NOMO-1 treated with dmso at 0.1 percent for 144 hours (cell line): ENCODE data around the gene SALL1.

Experiments
- DNase-seq: peaks from one replicate; lab custom pipeline; 2025; ENCODE audit not compliant: unreplicated experiment; lab: John Stamatoyannopoulos, UW

Gene SALL1

DNA sequence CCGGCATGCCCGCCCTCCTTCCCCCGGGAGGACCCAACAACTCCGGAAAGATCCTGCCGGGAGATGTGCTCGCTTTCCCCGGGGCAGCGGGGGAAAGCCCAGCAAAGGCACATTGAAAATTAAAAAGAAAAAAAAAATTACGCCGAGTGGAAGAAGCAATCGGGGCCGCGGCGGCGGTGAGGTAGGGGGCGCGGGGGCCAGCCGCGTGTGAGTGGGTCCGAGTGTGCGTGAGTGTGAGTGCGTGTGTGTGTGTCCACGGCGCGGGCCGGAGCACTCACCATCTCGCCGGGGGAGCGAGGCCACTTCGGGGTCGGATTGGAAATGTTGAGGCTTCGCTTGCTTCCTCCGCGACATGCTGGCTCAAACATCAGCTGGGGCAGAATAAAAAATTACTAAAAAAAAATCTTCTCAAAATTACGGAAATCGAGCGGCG lies at the start of gene SALL1:
Gene SALL1 (minus strand): TSS at position 383 of the 433 bp plus-strand sequence. CDS start 29 bp downstream, at position 354.
- no peak for DNase-seq

DNA sequence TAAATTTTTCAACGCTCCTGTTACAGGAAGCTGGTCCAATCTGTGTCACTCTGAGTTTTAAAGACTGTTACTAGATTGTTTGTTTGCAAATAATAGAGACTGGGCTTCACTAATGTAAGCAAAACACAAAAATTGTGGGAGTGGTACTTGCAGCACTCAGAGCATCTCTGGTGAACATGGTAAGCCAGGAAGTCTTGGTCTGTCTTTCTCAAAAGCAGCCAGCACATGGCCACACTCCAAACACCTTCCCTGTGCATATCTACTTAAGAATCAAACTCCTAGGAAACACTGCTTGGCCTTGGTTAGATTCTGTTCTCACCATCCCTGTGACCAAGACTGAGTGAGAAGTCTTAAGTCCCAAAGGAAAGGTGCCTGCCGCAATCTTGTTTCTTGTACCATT lies 49.7 kb upstream of the SALL1 start:
- DNase-seq, result no peak

DNA sequence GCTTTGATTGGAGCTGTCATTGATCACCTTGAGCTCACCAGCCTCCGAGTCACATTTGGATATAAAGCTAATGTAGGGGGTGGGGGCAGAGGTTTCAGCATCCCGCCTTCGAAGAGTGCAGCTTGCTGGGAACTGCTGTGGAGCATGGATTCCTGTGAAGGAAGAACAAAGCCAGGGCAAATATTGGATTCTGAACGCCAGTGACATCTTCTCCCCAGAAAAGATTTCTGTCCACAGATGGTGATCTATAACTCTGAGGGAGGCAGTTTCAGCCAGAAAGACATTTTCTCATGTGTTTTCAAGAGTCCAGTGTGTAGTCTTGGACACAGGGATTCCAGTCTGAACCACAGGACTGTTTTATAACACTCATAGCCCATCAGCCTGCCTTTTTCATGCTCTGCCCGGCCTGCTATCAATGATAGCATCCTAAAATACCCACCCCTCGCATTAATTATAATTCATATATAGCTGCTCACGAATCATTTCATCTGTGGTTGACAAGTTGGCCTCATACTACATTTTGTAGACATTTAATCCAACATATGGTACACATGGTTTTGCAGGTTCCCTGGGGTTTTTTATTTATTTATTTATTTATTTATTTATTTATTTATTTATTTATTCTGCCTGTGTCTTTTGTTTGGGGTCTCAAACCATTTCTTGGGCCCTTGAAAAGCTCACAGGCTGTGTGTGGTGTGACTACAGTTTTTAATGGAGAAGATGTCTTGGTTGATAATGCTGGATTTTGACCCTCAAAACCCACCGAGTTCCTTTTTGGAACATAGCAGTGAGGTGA lies 47.1 kb upstream of the SALL1 start:
- no peak for DNase-seq

DNA sequence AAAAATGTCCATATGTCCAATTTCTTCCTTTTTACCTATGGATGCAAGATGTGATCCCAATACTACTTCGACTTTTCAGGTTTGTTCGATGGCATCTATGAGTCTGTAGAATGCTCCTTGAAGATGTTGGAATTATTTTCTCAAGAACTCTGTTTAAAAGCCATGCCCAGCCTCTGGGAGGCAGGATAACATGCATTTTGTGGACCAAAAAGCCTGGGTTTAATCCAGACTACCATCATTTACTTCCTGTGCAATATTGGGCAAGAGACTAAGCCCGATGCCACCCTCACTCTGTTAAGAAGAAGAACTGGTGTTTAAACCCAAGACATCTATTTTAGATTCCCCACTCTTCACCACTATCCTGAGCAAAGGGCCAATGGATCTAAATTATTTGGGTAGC lies 42.8 kb upstream of the SALL1 start:
- no peak for DNase-seq

DNA sequence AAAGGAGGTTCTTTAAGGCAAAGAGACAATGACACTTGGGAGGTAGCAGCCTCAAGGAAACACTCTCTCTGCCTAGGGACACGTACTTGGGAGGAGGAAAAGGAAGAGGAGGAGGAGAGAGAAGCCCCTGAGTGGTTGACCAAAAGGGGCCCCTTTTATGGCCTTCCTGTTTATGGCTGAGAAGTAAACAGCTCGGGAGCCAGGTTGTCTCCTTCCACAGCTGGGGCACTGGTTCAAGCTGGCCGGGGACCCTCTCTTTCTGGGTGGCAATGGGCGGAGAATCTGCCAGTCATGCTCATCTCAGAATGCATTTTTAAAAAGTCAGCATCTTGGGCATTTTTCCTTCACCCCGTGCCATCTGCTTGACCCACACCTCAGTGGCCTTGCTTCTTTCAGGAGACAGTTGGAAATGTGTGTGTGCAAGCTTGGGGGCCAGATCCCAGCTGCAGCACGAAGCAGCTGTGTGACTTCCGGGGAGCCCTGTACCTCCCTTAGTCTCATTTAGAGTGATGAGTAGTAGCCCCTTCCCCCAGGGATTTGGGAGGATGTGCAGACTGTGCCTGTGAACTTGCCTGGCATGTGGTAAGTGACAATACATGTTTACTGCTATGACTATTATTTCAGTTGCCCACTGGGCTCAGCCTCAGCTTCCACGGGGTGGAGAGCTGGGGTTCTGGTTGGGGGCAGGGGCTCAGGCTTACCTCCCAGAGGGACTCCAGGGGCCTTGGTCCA lies 33.8 kb upstream of the SALL1 start:
- no peak for DNase-seq

DNA sequence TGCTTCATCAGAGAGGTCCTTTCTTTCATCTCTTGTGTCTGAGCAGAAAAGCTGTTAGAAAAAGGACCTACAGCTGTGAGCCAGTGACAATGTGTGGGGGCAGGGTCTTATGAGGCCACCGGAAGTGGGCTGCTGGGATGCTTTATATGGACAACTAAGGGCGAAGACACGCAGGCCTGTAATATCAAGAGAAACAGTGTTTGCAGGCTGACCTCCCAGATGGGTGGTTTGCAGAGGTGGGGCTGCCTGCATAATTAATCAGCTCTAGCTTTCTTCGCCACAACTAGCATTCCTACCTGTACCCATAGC lies 30.4 kb upstream of the SALL1 start:
- no peak for DNase-seq

DNA sequence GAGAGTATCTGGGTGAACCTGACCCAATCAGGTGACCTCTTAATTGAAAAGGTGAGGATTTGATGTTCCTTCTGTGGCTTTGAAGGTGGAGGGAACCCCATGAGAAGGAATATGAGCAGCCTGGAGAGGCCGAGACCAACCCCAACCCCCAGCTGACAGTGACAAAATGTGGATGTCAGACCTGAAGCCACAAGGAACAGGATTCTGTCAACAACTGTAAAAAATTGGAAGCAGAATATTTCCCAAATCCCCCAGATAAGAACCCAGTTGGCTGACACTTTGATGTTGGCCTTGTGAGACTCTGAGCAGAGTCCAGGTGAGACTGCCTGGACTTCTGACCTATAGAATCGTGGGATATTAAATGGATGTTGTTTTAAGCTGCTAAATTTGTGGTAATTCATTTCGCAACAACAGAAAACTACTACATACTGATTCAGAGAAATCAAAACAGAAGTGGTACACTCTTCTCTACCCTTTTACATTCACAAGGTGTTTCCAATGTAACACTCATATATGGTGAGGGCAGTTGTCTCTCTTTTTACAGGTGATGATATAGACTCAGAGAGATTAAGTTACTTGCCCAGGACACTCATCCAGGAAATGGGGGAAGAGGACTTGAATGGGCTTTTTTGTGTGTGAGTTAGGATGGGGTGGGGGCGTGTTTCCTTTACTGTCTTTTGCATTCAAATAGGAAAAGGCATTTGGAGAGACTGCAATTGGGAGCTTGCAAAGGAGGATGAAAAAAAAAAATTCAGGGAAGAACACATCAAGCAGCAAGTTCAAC lies 29.8 kb upstream of the SALL1 start:
- DNase-seq, result no peak

DNA sequence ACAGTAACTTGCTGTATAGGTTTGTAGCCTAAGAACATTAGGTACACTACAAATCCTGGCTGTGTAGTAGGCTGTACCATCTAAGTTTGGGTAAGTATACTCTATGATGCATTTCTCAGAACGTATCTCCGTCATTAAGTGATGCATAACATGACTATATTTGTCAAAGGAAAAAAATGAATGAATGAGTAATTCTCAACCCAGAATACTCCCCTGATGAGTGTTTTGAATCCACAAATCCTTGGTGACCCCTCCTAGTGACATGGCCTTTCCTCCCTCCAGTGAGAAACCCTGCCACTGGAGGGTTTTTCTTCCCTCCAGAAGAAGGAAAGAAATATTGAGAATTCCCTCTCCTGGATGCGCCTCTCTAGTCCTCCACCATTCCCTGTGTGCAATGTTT lies 24.0 kb upstream of the SALL1 start:
- no peak for DNase-seq

DNA sequence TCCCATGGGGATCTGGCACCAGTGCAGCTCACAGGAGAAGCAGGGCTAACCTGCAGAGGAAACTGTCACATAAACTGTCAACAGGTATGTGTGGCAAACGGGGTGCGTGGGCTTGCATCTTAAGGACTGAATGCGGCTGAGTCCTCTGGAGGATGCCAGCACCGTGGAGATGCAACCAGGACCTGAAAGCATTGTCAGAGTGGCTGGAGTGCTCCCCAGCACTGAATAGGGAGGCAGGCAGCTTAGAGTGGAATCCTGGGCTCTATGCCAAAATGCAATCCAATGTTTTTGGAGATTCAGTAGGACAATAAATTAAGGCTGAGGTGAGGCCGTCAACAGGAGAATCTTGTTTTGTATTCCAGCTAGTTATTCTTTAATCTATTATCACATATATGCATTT lies 21.3 kb upstream of the SALL1 start:
- no peak for DNase-seq

DNA sequence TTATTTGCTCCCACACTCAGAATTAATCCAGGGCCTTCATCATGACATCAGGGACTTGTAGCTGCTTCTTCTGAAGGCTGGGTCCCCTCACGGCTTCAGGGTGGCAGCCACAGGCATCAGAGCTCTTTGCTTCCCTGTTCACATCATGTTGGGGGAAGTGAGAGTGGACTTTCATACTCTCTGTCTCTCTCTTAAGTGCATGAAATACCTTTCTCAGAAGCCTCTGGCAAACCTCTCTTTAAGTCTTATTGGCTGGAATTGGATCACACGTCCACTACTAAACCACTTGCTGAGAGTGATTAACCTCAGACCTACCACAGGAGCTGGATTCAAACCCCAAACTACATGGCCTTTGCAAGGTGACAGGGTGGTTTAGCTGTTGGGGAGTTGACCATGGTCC lies 17.7 kb upstream of the SALL1 start:
- DNase-seq, result no peak

DNA sequence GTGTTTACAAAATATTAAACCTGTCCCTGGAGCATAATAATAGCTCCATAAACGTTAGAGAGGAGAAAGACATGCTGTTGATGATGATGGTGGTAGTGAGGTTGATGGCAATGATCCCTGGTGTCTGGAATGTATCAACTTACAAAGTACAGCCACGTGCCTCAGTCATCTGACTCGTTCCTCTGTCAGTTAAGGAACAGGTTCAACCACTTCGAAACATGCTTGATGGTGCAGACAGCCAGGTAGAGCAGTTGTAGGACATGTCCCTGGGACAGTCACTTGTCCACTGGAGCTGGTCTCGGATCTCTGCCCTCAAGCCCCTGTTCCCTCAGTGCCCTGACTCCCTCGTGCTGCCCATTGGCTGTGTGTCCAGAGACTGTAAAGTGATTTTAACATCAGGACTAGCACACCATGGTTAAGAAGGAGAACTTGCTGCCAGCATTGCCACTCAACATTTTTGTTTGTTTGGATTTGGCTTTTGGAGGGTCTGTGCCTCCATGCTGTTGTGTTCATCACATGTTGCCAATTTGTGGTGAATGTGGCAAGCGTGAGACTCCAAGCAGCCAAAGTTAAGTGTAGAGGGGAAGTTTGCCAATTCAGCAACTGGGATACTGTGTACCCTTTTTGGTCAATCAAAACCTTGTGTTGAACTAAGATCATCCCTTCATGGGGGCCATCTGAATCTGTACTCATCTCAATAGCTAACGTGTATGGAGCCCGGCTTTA lies 16.3 kb upstream of the SALL1 start:
- no peak for DNase-seq

DNA sequence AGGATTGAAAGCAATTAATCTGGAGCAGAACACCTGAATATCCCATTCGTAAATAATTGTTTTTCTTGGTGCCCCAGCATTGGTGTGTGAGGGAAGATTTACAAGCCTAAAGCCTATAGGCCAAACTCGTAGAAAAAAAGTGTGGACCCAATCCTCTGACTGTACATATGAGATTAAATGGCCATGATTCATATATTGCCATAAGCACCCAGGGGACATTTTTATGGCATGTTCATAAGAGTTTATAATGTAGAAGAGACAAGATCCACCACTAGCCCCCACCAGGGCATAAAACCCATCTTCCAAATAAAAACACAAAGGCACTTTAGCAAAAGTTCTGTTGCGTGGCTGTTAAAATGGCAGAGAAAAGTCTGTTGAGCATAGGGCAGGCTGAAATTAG lies 15.5 kb upstream of the SALL1 start:
- DNase-seq, result no peak

DNA sequence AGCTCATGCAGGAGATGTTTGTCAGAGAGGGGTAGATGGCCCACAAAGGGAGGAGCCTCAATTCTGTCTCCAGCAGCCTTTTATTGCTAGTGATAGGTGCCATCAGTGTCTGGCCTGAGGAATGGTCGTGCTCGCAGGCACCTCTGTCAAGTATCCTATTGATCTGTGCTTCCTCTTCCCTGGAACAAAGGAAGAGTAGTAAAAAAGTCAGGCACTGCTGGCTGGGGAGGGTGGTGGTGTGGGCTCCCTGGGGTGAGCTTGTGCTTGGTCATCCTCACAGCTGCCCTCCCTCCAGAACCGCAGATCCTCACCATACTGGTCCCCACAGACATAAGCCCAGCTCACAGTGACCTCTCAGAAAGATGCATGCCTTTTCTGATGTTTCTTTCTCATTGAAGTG lies 15.0 kb upstream of the SALL1 start:
- no peak for DNase-seq

DNA sequence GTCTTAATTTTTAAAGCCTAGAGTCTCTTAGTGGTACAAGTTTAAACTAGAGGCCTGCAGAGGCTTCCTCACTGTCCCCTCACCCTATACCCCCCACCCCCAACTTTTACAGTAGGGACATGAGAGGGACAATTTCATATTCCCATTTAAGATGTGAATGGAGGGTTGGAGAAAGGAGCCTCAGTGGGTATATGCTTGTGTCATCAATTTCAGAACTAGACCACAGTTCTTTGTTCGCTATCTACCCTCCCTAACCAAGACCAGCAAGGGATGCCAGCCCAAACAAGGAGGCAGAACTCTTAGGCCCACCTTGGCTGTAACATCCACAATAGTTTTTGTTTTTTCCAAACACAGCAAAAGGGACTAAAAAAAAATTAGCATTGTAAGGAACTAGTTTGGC lies 14.0 kb upstream of the SALL1 start:
- no peak for DNase-seq

DNA sequence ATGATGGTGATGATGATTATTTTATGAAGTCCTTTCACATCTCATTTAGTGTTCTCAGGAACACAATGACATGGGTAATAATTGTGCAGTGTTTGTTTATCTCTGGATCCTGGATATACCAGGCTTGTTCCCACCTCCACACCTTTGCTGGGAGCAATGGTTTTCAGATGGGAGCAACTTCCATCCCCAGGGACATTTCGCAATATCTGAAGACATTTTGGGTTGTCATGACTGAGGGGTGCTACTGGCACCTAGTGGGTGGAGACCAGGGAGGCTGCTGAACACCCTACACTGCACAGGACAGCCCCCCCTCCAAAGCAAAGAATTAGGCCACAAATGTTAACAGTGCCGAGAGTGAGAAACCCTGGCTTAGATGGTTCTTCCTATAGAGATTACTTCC lies 13.5 kb upstream of the SALL1 start:
- no peak for DNase-seq

DNA sequence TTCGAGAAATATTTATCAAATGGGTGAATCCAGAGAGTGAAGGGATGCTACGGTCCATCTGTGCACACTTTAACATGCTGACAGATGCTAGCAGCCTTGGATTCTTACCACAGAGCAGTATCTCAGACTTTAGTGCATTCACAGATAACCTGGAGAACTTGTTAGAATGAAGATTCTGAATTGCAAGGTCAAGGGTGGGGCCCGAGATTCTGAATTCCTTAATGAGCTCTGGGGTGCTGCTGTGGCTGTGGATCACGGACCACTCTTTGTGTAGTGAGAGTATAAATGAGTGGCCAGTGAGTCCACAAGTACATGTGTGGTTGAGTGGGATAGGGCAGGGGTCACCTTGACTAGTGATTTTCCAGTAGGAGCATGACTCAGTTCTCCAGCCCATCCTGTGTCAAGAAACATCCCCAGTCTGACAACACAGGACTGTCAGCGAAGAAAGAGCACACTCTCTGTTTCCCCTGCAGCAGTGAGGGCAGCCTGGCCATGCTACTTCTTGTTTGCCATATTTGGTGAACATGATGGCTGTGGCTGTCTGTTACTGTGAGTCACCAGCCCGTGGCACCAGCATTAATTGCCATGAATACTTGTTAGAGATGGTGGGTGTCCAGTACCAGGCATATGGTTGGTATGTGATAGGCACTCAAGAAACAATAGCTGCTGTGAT lies 13.0 kb upstream of the SALL1 start:
- DNase-seq, result no peak

DNA sequence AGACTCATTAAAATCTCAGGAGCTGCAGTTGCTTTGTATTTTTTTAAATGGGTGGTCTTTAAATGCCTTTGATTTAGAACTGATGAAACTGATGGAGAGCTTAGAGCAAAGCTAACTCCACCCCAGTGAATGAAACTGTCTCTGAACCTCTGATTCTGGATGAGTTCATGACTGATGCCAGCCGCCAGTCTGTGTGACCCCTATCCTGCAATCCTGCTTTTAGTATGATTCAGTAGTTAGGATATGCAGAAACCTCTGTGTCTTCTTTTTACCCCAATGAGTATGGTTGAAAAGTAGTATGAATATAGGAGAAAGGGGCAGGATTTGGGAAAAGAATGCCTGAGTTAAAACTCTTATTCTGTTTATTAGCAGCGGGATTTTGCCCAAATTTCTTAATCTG lies 12.3 kb upstream of the SALL1 start:
- DNase-seq, result no peak

DNA sequence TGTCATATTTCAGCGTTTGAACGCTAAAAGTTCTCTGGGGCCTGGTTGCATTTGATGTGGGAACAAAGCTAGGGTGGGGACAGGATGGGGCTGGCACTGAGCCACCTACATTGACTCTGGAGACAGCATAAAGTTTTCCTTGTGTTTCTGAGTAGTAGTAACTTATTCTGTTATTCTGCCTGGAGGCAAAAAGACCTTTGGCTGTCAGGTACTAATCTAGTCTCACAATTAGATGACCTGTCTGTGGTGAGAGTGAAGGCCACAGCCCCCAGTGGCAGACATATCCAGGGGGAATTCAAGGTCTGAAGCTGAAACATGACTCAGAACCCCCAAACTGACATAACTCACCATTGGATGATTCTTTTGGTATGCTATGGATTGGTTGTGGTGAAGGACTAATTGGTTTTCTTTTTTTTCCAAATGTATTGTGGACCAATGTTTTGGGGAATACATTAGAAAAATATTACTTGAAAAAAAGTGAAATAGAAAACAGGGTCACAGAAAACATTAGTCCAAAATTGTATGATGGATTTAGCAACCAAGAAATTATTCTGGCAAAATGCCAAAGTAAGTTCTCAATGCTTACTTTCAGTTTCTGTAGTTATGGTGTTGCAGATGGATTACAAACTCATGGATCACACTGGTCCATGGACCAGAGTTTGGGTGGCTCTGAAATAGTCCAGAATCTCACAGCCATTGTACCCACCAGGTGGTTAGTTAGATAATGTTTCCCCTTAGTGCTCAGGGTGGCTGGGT lies 10.5 kb upstream of the SALL1 start:
- DNase-seq, result no peak

DNA sequence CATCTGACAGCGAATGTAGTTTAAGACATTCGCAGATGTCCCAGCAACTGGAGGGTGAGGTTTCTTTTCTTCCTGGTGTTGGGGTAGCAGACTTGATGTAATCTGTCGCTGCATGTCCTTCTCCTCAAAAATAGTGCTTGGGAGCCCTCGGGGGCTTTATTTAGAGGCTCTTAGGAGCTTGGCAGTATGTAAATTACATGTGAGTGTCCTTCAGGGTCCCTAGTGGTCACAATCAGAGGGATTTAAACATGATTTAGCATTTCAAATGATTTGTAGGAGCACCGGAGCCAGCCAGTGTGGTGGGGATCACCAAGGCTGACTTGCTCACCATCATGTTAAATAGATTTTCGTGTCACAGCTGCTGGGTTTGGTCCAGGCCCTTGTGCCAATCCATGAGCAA lies 8.8 kb upstream of the SALL1 start:
- DNase-seq, result no peak

DNA sequence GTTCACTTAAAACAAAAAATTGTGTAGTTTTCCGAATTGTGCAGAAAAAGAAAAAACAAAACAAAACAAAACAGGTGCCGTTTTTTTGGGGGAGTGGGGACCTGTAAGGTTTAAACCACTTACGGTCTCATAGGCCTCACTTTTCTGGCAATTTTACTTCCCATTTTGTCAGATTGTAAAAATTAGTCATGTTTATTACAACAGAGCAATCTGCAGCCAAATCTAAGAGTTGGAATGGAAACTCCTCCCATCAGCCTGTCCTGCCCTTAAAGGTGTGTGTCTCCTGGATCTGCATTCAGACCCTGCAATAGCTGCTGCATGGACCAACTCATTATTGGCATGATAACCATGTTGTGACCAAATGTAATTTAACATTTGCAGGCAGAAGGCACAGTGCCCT lies 8.2 kb upstream of the SALL1 start:
- DNase-seq, result no peak
